ENCODE measurements around the gene SLC9A4. TPM values are rescaled to one million over a fixed set of nuclear protein-coding genes. Genes with fewer than 3 reads are reported as not detected.

SLC9A4 gene
- total and polyA plus RNA-seq, 4 donors = 0.06 to 0.30 (median 0.10) TPM

GRCh38 chr2:102474785-102475184 lies 1.8 kb downstream of the SLC9A4 start:
- no peak for DNase-seq (ENCODE audit: low read depth in 4 of 6, low spot score in 6 of 6)
- Histone ChIP-seq H3K4me3 (ENCODE audit: low read depth, low read length) (no peak overlapping the region), H3K36me3 (ENCODE audit: control insufficient read depth, insufficient read depth, low read length) (no peaks in the 10 kb centered on the region), H3K9me3 (ENCODE audit: control insufficient read depth, insufficient read depth, low read length) (no peaks in the 10 kb centered on the region), H3K27ac (ENCODE audit: low read depth, low read length) (no peak overlapping the region), H3K4me1 (ENCODE audit: control insufficient read depth, insufficient read depth, low read length) (no peaks in the 10 kb centered on the region), H3K27me3 (ENCODE audit: control insufficient read depth, insufficient read depth, low read length) (no peaks in the 10 kb centered on the region)

DNA sequence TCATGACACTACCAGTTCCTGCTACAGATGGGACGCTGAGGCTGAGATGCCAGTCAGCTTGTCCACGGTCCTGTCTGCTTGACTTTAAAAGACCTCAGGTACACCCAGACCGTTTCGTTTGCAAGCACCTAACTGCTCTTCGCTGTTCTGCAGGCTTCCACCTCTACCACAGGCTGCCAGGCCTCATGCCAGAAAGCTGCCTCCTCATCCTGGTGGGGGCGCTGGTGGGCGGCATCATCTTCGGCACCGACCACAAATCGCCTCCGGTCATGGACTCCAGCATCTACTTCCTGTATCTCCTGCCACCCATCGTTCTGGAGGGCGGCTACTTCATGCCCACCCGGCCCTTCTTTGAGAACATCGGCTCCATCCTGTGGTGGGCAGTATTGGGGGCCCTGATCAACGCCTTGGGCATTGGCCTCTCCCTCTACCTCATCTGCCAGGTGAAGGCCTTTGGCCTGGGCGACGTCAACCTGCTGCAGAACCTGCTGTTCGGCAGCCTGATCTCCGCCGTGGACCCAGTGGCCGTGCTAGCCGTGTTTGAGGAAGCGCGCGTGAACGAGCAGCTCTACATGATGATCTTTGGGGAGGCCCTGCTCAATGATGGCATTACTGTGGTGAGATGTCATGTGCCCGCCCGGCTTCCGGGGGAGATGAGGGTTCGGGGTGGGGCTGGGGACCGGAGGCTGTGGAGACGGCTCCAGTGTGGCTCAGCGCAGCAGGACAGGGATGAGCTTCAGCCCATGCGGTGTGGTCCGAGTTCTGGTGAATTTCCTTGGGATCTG lies 5.9 kb downstream of the SLC9A4 start:
- Histone ChIP-seq H3K27me3 (ENCODE audit: control insufficient read depth, insufficient read depth, low read length) (no peaks in the 10 kb centered on the region), H3K9me3 (ENCODE audit: control insufficient read depth, insufficient read depth, low read length) (no peaks in the 10 kb centered on the region), H3K4me3 (ENCODE audit: low read depth, low read length) (no peak overlapping the region), H3K4me1 (ENCODE audit: control insufficient read depth, insufficient read depth, low read length) (no peaks in the 10 kb centered on the region), H3K27ac (ENCODE audit: low read depth, low read length) (no peak overlapping the region), H3K36me3 (ENCODE audit: control insufficient read depth, insufficient read depth, low read length) (no peaks in the 10 kb centered on the region)
- WGBS (ENCODE audit: insufficient coverage) = 94% methylated on average over 36 of the region's 36 CpGs
- no peak for DNase-seq (ENCODE audit: low read depth in 4 of 6, low spot score in 6 of 6)

DNA sequence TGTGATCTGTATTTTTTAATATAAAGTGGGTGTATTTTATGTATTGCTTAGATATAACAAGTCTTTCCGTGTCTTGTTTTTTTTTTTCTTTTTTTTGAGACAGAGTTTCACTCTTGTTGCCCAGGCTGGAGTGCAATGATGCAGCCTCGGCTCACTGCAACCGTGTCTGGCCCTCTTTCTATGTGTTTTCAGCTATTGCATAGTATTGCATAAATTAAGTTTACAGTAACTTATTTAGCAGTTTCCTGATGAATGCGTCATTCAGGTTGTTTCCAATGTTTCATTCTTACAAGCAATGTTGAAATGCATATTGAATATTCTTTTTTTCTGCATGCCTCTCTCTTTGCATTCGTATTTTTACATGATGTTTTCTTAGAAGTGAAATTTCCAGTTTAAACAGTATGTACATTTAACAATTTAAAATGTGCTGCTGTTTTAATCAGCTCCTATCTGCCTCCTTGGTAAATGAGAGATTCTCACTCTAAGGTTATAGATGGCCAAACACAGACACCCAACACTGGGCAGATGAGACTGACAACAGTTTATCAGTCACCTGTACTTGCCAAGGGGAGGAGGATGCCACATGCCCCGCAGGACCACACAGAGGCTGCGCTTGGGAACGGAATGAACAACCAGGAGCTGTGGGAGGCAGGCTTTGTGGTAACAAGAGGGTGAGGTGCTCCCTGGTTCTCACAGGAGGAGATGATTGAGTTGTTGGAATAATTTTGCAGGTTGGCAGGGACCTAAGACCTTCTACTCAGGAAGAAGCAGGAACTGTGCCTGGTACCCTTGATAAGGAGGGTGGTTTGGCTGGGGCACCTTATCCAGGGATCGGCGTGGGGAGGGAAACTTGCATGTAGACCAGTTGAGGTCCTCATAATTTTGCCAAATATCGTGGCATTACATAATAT lies 7.5 kb downstream of the SLC9A4 start:
- DNase-seq (ENCODE audit: low read depth in 4 of 6, low spot score in 6 of 6) = no peak
- 86% methylated on average over 4 of the region's 11 CpGs for WGBS (ENCODE audit: insufficient coverage)

DNA sequence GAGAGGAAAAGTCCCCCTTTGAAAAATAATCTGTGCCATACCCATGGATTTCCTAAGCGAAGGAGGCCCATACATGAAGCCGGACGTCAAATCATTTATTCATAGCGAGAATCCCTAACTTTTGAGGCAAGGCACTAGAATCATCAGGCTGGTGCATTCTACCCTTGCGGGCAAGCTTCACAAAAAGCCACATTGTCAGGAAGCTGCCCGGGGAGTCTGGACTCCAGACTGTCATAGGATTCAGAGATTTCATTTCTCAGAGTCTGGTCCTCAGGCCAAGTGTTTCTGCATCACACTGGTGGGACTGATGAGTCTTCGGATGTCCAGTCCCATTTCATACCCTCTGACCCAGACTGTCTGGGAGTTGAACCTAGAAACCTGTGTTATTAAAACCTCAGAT lies 8.9 kb downstream of the SLC9A4 start:
- DNase-seq (ENCODE audit: low read depth in 4 of 6, low spot score in 6 of 6) = no peak
- WGBS (ENCODE audit: insufficient coverage) = 97% methylated on average over 5 of the region's 7 CpGs
- Histone ChIP-seq H3K36me3 (ENCODE audit: control insufficient read depth, insufficient read depth, low read length) (no peaks in the 10 kb centered on the region), H3K4me3 (ENCODE audit: low read depth, low read length) (no peak overlapping the region), H3K27ac (ENCODE audit: low read depth, low read length) (no peak overlapping the region), H3K4me1 (ENCODE audit: control insufficient read depth, insufficient read depth, low read length) (no peaks in the 10 kb centered on the region), H3K9me3 (ENCODE audit: control insufficient read depth, insufficient read depth, low read length) (no peaks in the 10 kb centered on the region), H3K27me3 (ENCODE audit: control insufficient read depth, insufficient read depth, low read length) (no peaks in the 10 kb centered on the region)

More for the DNA sequence above, 7.5 kb downstream of the SLC9A4 start:
- Histone ChIP-seq H3K4me1 (ENCODE audit: control insufficient read depth, insufficient read depth, low read length) (no peaks in the 10 kb centered on the region), H3K27ac (ENCODE audit: low read depth, low read length) (no peak overlapping the region), H3K4me3 (ENCODE audit: low read depth, low read length) (no peak overlapping the region), H3K9me3 (ENCODE audit: control insufficient read depth, insufficient read depth, low read length) (no peaks in the 10 kb centered on the region), H3K27me3 (ENCODE audit: control insufficient read depth, insufficient read depth, low read length) (no peaks in the 10 kb centered on the region), H3K36me3 (ENCODE audit: control insufficient read depth, insufficient read depth, low read length) (no peaks in the 10 kb centered on the region)

DNA sequence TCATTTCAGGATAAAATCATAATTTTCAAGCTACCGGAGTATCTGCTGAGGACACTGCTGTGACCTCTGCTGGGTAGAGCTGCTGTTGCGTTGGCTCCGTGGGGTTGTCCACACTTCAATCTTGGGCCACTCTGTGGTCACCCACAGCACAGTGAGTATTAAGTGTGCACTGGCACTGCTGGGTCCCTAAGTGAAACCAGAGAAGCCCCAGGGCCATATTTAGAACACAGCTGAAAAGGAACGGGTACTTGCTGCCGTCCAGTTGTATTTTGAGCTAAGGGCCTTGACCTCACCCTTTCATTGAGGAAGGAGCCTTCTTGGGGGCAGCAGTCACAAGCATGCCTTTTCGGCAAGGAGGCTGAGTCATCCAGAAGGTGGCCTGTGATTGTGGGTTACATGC lies 10.1 kb downstream of the SLC9A4 start:
- Histone ChIP-seq H3K27me3 (ENCODE audit: control insufficient read depth, insufficient read depth, low read length) (no peaks in the 10 kb centered on the region), H3K27ac (ENCODE audit: low read depth, low read length) (no peak overlapping the region), H3K9me3 (ENCODE audit: control insufficient read depth, insufficient read depth, low read length) (no peaks in the 10 kb centered on the region), H3K36me3 (ENCODE audit: control insufficient read depth, insufficient read depth, low read length) (no peaks in the 10 kb centered on the region), H3K4me1 (ENCODE audit: control insufficient read depth, insufficient read depth, low read length) (no peaks in the 10 kb centered on the region), H3K4me3 (ENCODE audit: low read depth, low read length) (no peak overlapping the region)
- DNase-seq (ENCODE audit: low read depth in 4 of 6, low spot score in 6 of 6) = no peak
- 96% methylated on average over 6 of the region's 6 CpGs for WGBS (ENCODE audit: insufficient coverage)

DNA sequence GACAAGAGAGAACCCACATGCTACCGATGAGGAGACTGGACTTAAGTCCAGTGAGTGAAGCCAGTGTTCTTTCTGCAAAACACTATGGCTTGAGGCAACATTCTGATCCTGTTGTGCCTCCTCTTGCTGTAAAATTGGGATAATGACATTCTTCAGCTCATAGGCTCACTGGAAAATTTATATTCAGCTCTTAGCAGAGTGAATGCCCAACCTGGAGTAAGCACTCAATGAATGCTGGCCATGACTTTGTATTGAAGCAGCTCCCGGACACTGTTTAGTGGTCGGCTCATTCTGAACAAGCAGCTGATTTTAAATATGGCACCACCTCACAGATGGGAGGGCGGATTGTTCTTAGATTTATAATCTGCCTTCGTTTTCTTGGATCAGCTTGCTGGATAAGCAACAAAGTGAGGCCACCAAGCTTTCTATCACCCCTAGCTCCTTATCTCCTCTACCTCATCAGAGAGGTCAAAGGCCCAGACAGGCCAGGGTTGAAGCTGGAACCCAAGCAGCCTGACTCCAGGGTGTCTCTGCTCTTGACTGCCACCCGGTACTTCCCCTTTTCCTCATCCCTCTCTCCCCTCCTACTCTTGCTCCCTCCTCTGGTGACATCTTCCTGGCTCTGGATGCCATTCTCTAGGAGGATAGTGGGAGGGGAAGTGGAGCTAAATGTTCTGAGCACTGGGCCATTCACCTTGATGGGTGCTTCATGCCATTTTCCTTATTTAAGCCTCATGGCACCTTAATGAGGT lies 11.5 kb downstream of the SLC9A4 start:
- H3K4me3 ChIP-seq (ENCODE audit: low read depth, low read length) = no peak overlapping the region
- no peaks in the 10 kb centered on the region for H3K36me3 ChIP-seq (ENCODE audit: control insufficient read depth, insufficient read depth, low read length)
- no peaks in the 10 kb centered on the region for H3K9me3 ChIP-seq (ENCODE audit: control insufficient read depth, insufficient read depth, low read length)
- WGBS (ENCODE audit: insufficient coverage) = 75% methylated on average over 5 of the region's 6 CpGs
- H3K27me3 ChIP-seq (ENCODE audit: control insufficient read depth, insufficient read depth, low read length) = no peaks in the 10 kb centered on the region
- no peak for DNase-seq (ENCODE audit: low read depth in 4 of 6, low spot score in 6 of 6)
- no peaks in the 10 kb centered on the region for H3K4me1 ChIP-seq (ENCODE audit: control insufficient read depth, insufficient read depth, low read length)
- H3K27ac ChIP-seq (ENCODE audit: low read depth, low read length) = no peak overlapping the region

- no peak overlapping the region for H3K4me3 ChIP-seq (ENCODE audit: low read depth, low read length)
- H3K27me3 ChIP-seq (ENCODE audit: control insufficient read depth, insufficient read depth, low read length) = no peaks in the 10 kb centered on the region
- no peaks in the 10 kb centered on the region for H3K4me1 ChIP-seq (ENCODE audit: control insufficient read depth, insufficient read depth, low read length)
- H3K9me3 ChIP-seq (ENCODE audit: control insufficient read depth, insufficient read depth, low read length) = no peaks in the 10 kb centered on the region
- 67% methylated on average over 4 of the region's 5 CpGs for WGBS (ENCODE audit: insufficient coverage)
- no peak overlapping the region for H3K27ac ChIP-seq (ENCODE audit: low read depth, low read length)
- peak in 2 of 6 donors; percentile 1 to 39 for DNase-seq (ENCODE audit: low read depth in 4 of 6, low spot score in 6 of 6)
- H3K36me3 ChIP-seq (ENCODE audit: control insufficient read depth, insufficient read depth, low read length) = no peaks in the 10 kb centered on the region
Measured at GRCh38 chr2:102485147-102485785, 12.2 kb downstream of the SLC9A4 start.

DNA sequence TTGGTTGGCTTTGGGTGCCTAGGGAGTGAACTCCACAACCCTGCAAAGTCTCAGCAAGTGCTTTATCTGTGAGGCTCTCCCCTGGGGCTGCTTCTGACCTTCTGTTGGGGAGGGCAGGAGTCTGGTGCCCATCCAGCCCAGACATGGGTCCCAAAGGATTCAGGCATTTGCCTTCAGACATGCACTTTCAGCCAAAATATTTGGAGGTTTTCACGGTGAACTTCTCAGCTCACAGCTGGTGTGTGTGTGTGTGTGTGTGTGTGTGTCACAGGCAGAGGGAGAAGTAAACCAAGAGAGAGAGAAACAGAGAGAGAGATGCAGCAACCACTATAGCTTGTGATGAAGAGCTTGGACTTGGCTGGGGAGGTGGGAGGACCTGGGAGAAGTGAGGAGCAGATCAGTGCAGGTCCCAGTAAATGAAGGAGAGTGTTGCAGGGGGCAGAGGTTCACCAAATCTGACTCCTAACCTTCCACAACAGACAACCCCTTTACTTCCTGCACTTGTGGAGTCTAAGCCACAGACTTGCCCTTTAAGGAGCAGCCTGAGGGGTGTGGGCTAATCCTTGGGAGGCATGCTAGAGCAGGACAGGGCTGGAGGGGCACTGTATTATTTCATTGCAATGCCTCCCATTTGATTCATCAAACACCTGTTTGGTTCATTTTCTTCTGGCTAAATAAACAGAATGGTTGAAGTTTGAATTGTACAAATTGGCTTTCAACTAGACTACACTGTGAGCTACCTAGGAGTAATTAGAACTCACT lies 14.1 kb downstream of the SLC9A4 start:
- 67% methylated on average over 1 of the region's 1 CpG for WGBS (ENCODE audit: insufficient coverage)
- H3K27ac ChIP-seq (ENCODE audit: low read depth, low read length) = no peak overlapping the region
- H3K4me3 ChIP-seq (ENCODE audit: low read depth, low read length) = no peak overlapping the region
- H3K27me3 ChIP-seq (ENCODE audit: control insufficient read depth, insufficient read depth, low read length) = no peaks in the 10 kb centered on the region
- no peaks in the 10 kb centered on the region for H3K36me3 ChIP-seq (ENCODE audit: control insufficient read depth, insufficient read depth, low read length)
- DNase-seq (ENCODE audit: low read depth in 4 of 6, low spot score in 6 of 6) = no peak
- H3K9me3 ChIP-seq (ENCODE audit: control insufficient read depth, insufficient read depth, low read length) = no peaks in the 10 kb centered on the region
- no peaks in the 10 kb centered on the region for H3K4me1 ChIP-seq (ENCODE audit: control insufficient read depth, insufficient read depth, low read length)
